HEK293 (cell line): Measurements from ENCODE around the gene PIK3R5.

Experiments used
- CTCF ChIA-PET: fragments of 350-600 bp; formaldehyde crosslinking; extraction: SDS; loops from one replicate; lab custom pipeline; 2021; ENCODE audit warnings: antibody characterized with exemption; lab: Yijun Ruan, JAX
- POLR2A ChIA-PET: fragments of 300-600 bp; formaldehyde crosslinking; extraction: SDS; loops from one replicate; lab custom pipeline; 2020; ENCODE audit warnings: antibody characterized with exemption, inconsistent platforms; lab: Yijun Ruan, JAX
- H3K27ac ChIP-seq: fragments of 200-500 bp; sonication (Bioruptor generic); 2 replicates; pipeline ENCODE4 v1.5.1; 2014; ENCODE audit warnings: low read depth, low read length, control low read depth, inconsistent platforms; ENCODE audit errors: extremely low read depth
- H3K36me3 ChIP-seq, 2 experiments: fragments of 200-500 bp in 1 of 2; sonication (Bioruptor generic) in 1 of 2; 1 replicate in 1 of 2; 2 replicates in 1 of 2; pipeline ENCODE4 v1.5.1; 2014 to 2017; ENCODE audit warnings: inconsistent platforms in 2 of 2, low read length in 2 of 2; ENCODE audit not compliant: control insufficient read depth in 2 of 2, insufficient read depth in 1 of 2
- H3K4me1 ChIP-seq: fragments of 200-500 bp; sonication (Bioruptor generic); 2 replicates; pipeline ENCODE4 v1.5.1; 2014; ENCODE audit warnings: mild to moderate bottlenecking, low read length, inconsistent platforms; ENCODE audit not compliant: control insufficient read depth, insufficient read depth
- H3K4me3 ChIP-seq: 2 replicates; pipeline ENCODE4 v1.5.1; 2011; ENCODE audit warnings: low read depth, mild to moderate bottlenecking, control low read depth, low read length, moderate library complexity
- H3K9me3 ChIP-seq: fragments of 200-500 bp; sonication (Bioruptor generic); 2 replicates; pipeline ENCODE4 v1.5.1; 2014; ENCODE audit warnings: low read depth, low read length, inconsistent platforms; ENCODE audit not compliant: control insufficient read depth, insufficient read depth
- SETDB1 ChIP-seq: IDR thresholded peaks from one replicate; pipeline ENCODE4 v1.6.1; 2017; ENCODE audit warnings: mild to moderate bottlenecking, low read length, moderate library complexity, mixed read lengths; ENCODE audit not compliant: insufficient read length
- SP2 ChIP-seq: fragments of 450-650 bp; formaldehyde crosslinking; IDR thresholded peaks from 2 replicates; pipeline ENCODE4 v1.5.1; 2016; ENCODE audit warnings: missing biosample characterization, missing genetic modification characterization
- ZBTB17 ChIP-seq: fragments of 450-650 bp; formaldehyde crosslinking; IDR thresholded peaks from 2 replicates; pipeline ENCODE4 v1.5.1; 2016; ENCODE audit warnings: missing biosample characterization, missing genetic modification characterization
- ZBTB48 ChIP-seq: fragments of 450-650 bp; formaldehyde crosslinking; IDR thresholded peaks from 2 replicates; pipeline ENCODE4 v1.5.1; 2016; ENCODE audit warnings: missing biosample characterization, missing genetic modification characterization
- ZEB2 ChIP-seq: fragments of 450-650 bp; formaldehyde crosslinking; IDR thresholded peaks from 2 replicates; pipeline ENCODE4 v1.5.1; 2016; ENCODE audit warnings: missing biosample characterization, missing genetic modification characterization
- ZFHX2 ChIP-seq: fragments of 450-650 bp; formaldehyde crosslinking; conservative IDR thresholded peaks from 2 replicates; pipeline ENCODE4 v1.5.1; 2016; ENCODE audit warnings: missing biosample characterization, missing genetic modification characterization
- ZFP41 ChIP-seq: fragments of 450-650 bp; formaldehyde crosslinking; IDR thresholded peaks from 2 replicates; pipeline ENCODE4 v1.5.1; 2016; ENCODE audit warnings: missing biosample characterization, missing genetic modification characterization, borderline replicate concordance
- ZNF211 ChIP-seq: fragments of 450-650 bp; formaldehyde crosslinking; IDR thresholded peaks from 2 replicates; pipeline ENCODE4 v1.5.1; 2016; ENCODE audit warnings: low read depth, missing biosample characterization, missing genetic modification characterization
- ZNF23 ChIP-seq: fragments of 450-650 bp; formaldehyde crosslinking; IDR thresholded peaks from 2 replicates; pipeline ENCODE4 v1.5.1; 2016; ENCODE audit warnings: missing biosample characterization, missing genetic modification characterization, borderline replicate concordance
- ZNF350 ChIP-seq: fragments of 450-650 bp; formaldehyde crosslinking; IDR thresholded peaks from 2 replicates; pipeline ENCODE4 v1.5.0; 2017; ENCODE audit warnings: missing biosample characterization, mild to moderate bottlenecking, missing genetic modification characterization
- ZNF473 ChIP-seq: fragments of 450-650 bp; formaldehyde crosslinking; IDR thresholded peaks from 2 replicates; pipeline ENCODE4 v1.5.1; 2017; ENCODE audit warnings: missing biosample characterization, missing genetic modification characterization
- ZNF626 ChIP-seq: fragments of 450-650 bp; sonication (Bioruptor Pico); formaldehyde crosslinking; IDR thresholded peaks from 2 replicates; pipeline ENCODE4 v1.5.1; 2018; ENCODE audit warnings: missing biosample characterization, missing genetic modification characterization, inconsistent platforms
- ZNF677 ChIP-seq: fragments of 450-650 bp; IDR thresholded peaks from 2 replicates; pipeline ENCODE4 v1.5.0; 2018; ENCODE audit warnings: missing biosample characterization, mild to moderate bottlenecking, missing genetic modification characterization, moderate library complexity
- ZNF843 ChIP-seq: fragments of 450-650 bp; formaldehyde crosslinking; IDR thresholded peaks from 2 replicates; pipeline ENCODE4 v1.5.1; 2016; ENCODE audit warnings: missing biosample characterization, missing genetic modification characterization
- TF ChIP-seq, protein P1 (sequence below): fragments of 450-650 bp; formaldehyde crosslinking; IDR thresholded peaks from 2 replicates; pipeline ENCODE4 v1.5.1; 2017; ENCODE audit warnings: missing biosample characterization, missing genetic modification characterization

PIK3R5 gene

DNA sequence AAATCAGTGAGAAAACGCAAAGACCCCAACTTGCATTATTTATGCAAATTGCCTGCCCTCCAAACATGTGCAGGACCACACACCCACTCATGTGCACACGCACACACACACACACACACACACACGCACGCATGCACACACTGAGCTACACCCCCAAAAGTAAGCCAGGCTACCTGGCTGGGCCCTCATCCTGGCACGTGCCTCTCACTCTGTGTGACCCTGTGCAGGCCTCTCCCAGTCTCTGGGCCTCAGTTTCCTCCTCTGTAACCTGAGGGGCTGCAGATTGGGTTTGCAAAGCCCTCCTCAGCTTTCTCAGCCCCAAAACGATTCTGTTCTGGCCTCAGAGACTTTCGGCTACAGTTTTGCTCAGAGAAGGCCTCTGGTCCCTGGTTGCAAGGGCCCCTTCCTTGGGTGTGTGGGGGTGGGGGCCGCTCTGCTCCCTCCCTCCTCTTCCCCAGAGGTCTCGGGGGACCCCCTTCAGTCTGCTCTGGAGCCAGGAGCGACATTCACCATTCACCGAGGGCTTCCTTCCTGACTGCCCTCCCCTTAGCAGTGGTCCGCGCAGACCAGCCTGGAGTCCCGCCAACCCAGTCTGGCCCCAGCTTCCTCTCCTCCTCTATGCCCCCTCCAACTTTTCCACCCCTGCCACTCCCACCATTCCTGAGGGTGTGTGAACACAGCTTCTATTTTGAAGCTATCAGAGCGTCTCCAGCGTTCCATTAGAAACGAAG lies 92.6 kb downstream of the PIK3R5 start:
- CTCF ChIA-PET = interaction anchor here (1.4 kb wide), 1 partner anchor 40 kb away, joined by 3 read pairs; no protein-coding TSS in a partner anchor
- 0 out of 2 replicates have a peak, but pooled peaks have one; percentile 14 for TF ChIP-seq ZFHX2 (tag by site-specific recombination)
- TF ChIP-seq ZNF211 (tag by site-specific recombination) = no peak
- no peak for TF ChIP-seq ZNF473 (tag by site-specific recombination)
- TF ChIP-seq, protein P1, sequence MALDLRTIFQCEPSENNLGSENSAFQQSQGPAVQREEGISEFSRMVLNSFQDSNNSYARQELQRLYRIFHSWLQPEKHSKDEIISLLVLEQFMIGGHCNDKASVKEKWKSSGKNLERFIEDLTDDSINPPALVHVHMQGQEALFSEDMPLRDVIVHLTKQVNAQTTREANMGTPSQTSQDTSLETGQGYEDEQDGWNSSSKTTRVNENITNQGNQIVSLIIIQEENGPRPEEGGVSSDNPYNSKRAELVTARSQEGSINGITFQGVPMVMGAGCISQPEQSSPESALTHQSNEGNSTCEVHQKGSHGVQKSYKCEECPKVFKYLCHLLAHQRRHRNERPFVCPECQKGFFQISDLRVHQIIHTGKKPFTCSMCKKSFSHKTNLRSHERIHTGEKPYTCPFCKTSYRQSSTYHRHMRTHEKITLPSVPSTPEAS (tag by site-specific recombination) = peak; percentile 62

DNA sequence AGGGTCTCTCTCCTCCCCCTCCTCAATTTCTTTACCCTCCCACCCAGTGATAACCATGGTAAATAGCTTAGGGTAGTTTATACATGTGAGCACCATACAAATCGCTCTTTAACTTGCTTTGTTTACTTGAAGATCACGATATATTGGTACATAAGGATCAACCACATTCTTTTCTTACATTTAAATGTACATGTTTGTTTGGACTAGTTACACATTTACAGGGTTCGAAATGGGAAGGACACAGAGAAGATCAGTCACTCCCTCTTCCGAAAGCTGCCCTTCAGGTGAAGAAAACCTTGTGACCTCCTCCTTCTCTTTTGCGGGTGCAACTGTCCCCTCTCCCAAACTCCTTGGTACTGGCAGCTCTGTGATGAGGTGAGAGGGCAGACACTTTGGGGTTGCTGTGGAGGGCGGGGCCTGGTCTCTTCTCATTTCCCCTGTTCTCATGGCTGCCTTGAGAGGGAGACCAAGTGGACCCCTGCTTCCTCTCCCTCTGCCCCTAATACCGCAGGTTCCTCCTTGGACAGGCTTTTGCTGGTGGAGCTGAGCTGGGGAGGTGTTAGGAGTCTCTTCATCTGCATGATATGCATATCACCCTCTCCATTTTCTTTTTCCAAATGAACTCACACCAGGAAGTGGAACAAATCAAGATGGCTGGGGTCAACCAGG lies 93.3 kb downstream of the PIK3R5 start:
- no peaks in the 10 kb centered on the region for H3K36me3 ChIP-seq
- H3K27ac ChIP-seq = no peak overlapping the region
- TF ChIP-seq ZNF626 (tag by site-specific recombination) (no peak), ZEB2 (no peak), ZBTB48 (tag by site-specific recombination) (no peak), SP2 (tag by site-specific recombination) (no peak), ZNF843 (tag by site-specific recombination) (no peak), ZFP41 (tag by site-specific recombination) (no peak), ZNF677 (tag by site-specific recombination) (peak; percentile 85)
- TF ChIP-seq, all 188 proteins: peak for 1
- Histone ChIP-seq H3K4me1 (no peaks in the 10 kb centered on the region), H3K4me3 (no peak overlapping the region), H3K9me3 (no peaks in the 10 kb centered on the region)
- ChIA-PET CTCF (interaction anchor here (1.2 to 1.4 kb wide), 4 partner anchors 21 to 119 kb away, joined by 3 read pairs; no protein-coding TSS in a partner anchor), POLR2A (interaction anchor here (0.6 kb wide), 1 partner anchor 466 kb away, joined by 4 read pairs; no protein-coding TSS in a partner anchor)

More for the DNA sequence above, 92.6 kb downstream of the PIK3R5 start:
- no peaks in the 10 kb centered on the region for H3K9me3 ChIP-seq
- no peaks in the 10 kb centered on the region for H3K4me1 ChIP-seq
- POLR2A ChIA-PET = no interaction called here
- H3K27ac ChIP-seq = no peak overlapping the region
- no peaks in the 10 kb centered on the region for H3K36me3 ChIP-seq
- no peak overlapping the region for H3K4me3 ChIP-seq

DNA sequence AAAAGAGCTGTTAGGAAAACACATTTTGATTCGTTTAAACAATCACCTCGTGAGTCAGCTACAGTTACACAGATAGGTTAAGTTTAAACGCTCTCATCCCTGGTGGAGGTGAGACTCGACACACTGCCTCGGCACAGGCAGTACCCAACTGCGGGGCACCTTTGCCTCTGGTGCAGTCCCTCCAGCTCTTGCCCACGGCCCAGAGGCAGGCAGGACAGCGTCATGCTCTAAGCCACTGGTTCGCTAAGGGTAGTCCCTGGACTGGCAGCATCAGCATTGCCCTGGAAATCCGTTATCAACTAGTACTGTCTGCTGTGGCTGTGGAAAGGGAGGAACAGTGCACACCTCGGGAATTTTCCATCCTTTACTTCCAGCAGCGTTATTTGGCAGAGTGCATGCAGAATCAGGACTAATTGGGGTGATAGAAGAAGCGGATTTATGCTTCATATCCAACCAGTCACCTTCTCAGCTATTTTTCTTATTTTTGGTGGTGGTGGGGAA lies 94.4 kb downstream of the PIK3R5 start:
- Histone ChIP-seq H3K36me3 (no peaks in the 10 kb centered on the region), H3K27ac (no peak overlapping the region), H3K9me3 (no peaks in the 10 kb centered on the region), H3K4me3 (no peak overlapping the region), H3K4me1 (no peaks in the 10 kb centered on the region)
- ChIA-PET CTCF (interaction anchor here (0.7 to 1.2 kb wide), 4 partner anchors 22 to 623 kb away, joined by 3 read pairs; no protein-coding TSS in a partner anchor), POLR2A (no interaction called here)
- TF ChIP-seq ZNF350 (tag by site-specific recombination) = no peak
- peak; percentile 85; the same call in 1 of the 2 replicates for TF ChIP-seq ZNF23
- peak; percentile 50 for TF ChIP-seq SETDB1
- TF ChIP-seq ZBTB17 = peak; percentile 62
